ENCODE results near the gene SCMH1.
A peak's percentile ranks its signal among the peaks of the same experiment; 100 is the strongest.

The SCMH1 gene

GRCh38 chr1:41021526-41022308, 220.4 kb downstream of the SCMH1 start, which contains the start of gene SLFNL1:
SLFNL1 (minus strand) TSS chr1:41021725; CDS start chr1:41020660, 1,065 bp downstream.
- DNase-seq, result no peak

- DNase-seq, result no peak
Measured at GRCh38 chr1:41020654-41021053, 221.5 kb downstream of the SCMH1 start.

- DNase-seq, result no peak
Measured at GRCh38 chr1:41020109-41020576, 222.0 kb downstream of the SCMH1 start.

DNA sequence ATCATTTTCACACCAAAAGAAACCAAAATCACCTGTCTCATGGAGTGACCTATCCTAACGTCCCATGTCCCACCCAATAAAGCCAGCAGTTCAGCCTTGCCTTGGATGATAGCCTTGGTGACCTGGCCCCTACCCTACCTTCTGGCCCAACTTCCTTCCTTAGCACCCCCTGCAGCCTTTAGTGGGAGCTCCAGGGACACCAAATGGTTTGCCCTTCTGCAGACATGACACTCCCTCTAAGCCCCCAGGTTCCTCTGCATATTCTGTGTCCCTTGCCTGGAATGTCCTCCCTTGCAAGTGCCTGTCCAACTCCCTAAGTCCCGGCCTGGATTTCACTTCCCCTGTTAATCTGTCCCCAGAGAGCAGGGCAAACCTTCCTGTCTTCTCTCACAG, 222.8 kb downstream of the SCMH1 start:
- no peak for DNase-seq

DNA sequence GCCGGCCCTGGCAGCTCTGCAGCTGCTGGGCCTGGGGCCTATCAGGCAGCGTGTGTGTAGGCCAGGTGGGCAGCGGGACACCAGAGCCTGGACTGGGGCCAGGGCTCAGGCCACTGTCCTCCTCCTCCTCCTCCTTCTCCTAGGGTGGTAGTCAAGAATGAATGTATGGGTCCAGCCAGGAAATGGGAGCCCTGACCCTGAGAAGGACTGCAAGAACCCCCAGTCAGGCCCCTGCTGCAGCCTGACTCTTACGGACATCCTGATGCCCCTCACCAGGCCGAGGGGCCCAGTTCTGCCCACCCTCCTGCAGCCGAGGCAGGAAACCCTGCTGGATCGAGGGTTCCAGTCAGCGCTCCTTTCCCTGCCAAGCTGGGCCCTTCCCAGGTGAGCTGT, 224.1 kb downstream of the SCMH1 start:
- no peak for DNase-seq

GRCh38 chr1:41017141-41018017, 224.7 kb downstream of the SCMH1 start:
- no peak for DNase-seq

GRCh38 chr1:41015897-41016470, 226.1 kb downstream of the SCMH1 start:
- DNase-seq, result no peak

DNA sequence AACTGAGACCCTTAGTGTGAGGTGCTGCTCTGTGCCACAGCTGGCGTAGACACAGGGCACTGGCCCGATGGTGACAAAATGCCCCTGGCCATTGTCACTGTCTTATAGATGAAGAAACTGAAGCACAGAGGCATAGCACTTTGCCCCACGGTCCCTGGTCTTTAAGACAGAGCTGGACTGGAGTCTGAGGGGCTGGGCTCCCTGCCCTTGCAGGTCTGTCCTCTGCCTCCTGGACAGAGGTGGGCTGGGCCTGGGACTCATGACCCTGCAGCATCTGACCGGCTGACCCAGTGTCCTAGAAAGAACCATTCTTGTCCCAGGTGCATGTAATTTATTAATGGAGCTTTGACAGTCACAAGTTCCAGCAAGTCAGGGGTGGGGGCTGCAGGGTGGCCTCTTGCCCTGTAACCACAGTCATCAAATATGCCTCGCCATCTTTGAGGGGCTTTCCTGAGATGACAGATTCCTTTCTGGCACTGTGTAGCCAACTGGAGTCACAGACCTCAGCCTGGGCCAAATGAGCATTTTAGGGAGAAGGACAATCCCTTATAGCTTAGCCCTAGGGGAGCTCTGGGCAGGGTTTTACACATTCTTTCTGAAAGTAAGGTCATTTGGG, 226.7 kb downstream of the SCMH1 start:
- DNase-seq, result no peak

- DNase-seq, result no peak
Measured at GRCh38 chr1:41014871-41015270, 227.2 kb downstream of the SCMH1 start.

DNA sequence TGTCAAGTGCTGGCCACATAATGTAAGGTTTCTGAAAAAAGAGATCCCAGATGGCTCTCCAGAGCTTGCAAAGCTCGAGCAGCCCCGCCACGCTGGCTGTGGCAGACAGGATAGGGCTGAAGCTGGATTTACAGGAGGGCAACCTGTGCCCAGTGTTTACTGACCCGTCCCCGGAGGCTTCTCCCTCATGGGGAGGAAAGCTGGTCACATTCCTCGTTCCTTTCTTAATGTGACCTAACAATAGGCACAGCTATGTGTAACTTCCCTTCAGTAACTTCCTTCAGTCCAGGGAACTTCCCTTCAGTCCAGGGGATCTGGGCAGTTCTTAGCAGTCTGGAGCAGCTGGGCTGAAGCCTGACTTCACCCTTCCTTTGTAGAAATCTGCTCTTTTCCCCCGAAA, 228.3 kb downstream of the SCMH1 start:
- no peak for DNase-seq

DNA sequence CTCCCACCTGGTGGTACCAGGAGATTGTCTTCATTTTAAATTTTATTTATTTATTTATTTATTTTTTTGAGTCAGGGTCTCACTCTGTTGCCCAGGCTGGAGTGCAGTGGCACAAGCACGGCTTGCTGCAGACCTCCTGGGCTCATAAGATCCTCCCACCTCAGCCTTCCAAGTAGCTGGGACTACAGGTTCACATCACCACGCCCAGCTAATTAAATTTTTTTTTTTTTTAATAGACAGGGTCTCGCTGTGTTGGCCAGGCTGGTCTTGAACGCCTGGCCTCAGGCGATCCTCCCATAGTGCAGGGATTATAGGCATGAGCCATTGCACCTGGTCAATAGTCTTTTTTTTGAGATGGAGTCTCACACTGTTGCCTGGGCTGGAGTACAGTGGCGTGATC, 229.1 kb downstream of the SCMH1 start:
- DNase-seq, result no peak

DNA sequence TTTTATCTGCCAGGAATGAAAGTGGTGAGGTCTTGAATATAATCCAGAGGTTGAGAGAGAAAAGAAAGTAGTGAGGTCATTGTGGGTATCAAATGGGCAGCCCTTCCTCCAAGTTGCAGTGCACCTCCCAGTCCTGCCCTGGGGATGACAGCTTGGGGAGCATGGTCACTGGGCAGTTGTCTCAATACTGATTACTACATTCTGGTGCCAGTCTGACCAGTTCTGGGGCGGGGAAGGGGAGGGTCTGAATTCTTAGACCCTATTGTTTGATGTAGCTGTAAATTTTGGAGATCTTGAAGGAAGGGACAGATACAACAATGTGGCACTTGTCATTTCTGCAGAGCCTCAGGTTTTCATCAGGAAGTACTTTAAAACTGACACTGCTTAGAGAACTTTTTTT, 231.8 kb downstream of the SCMH1 start:
- no peak for DNase-seq

GRCh38 chr1:41009466-41009865, 232.6 kb downstream of the SCMH1 start:
- no peak for DNase-seq

GRCh38 chr1:41006942-41007865, 234.9 kb downstream of the SCMH1 start:
- DNase-seq, result no peak

GRCh38 chr1:41005876-41006275, 236.2 kb downstream of the SCMH1 start:
- no peak for DNase-seq

GRCh38 chr1:41003640-41004220, 238.4 kb downstream of the SCMH1 start:
- peak; percentile 78 for DNase-seq

- DNase-seq, result no peak
Measured at GRCh38 chr1:41003127-41003639, 238.9 kb downstream of the SCMH1 start.

DNA sequence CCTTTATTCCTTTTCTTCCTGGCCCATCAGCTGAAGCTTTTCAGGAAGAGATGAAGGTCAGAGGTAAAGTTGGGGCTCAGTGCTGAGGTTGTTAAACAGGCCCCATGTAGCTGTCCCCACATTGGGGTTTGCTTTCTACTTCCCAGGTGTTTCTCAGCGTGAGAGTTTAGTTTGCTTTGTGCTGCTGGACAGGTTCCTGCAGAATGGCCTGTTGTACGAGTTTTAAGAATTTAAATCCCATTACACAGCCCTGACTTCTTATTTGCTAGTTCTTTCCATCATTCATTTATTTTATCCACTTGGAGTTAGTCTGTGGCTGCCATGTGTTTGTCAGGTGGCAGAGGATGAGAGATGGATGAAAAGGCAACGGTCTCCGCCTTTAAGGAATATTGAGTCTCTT, 243.4 kb downstream of the SCMH1 start:
- DNase-seq, result no peak

DNA sequence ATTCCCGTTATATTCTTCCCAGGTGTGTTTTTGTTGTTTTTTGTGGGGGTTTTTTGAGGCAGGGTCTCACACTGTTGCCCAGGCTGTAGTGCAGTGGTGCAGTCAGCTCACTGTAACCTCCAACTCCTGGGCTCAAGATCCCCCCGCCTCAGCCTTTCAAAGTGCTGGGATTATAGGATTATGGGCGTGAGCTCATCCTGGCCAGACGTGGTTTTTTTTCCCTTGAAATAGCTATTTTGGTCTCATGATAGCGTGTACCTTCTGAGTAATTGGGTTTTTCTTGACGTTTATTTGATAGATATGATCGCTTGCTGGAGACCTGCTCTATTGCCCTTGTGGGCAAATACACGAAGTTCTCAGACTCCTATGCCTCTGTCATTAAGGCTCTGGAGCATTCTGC, 245.0 kb downstream of the SCMH1 start:
- no peak for DNase-seq

GRCh38 chr1:40989066-40989465, 253.0 kb downstream of the SCMH1 start:
- DNase-seq, result no peak

GRCh38 chr1:40988280-40988679, 253.8 kb downstream of the SCMH1 start:
- DNase-seq, result no peak
